Suprapubic skin (tissue), 4 donors: Measurements from ENCODE around the gene DGLUCY. TPM values are rescaled to one million over a fixed set of nuclear protein-coding genes. Genes with fewer than 3 reads are reported as not detected.
"Not testable (repeated sequence)": the region's sequence is repeated elsewhere in the genome, so short reads cannot be mapped to it uniquely, and the experiment has no call there.

Experiments
- DNase-seq, 2 donors: peaks; one replicate each; pipeline ENCODE4 v3.0.0-alpha.2; 2019; ENCODE audit warnings: low spot score in 2 of 2
- H3K27ac ChIP-seq: fragments of 200-600 bp; sonication (generic); one replicate; pipeline ENCODE4 v1.5.1; 2019
- H3K27me3 ChIP-seq: fragments of 200-600 bp; sonication (generic); one replicate; pipeline ENCODE4 v1.5.1; 2019
- H3K36me3 ChIP-seq: fragments of 200-600 bp; sonication (generic); one replicate; pipeline ENCODE4 v1.5.1; 2019
- H3K4me1 ChIP-seq: fragments of 200-600 bp; sonication (generic); one replicate; pipeline ENCODE4 v1.5.1; 2019
- H3K4me3 ChIP-seq: fragments of 200-600 bp; sonication (generic); one replicate; pipeline ENCODE4 v1.5.1; 2019; ENCODE audit warnings: mild to moderate bottlenecking
- H3K9me3 ChIP-seq: fragments of 200-600 bp; sonication (generic); one replicate; pipeline ENCODE4 v1.5.1; 2019
- EP300 ChIP-seq: sonication (generic); formaldehyde crosslinking; IDR thresholded peaks from one replicate; pipeline ENCODE4 v1.6.1; 2017; ENCODE audit warnings: antibody characterized with exemption
- POLR2A ChIP-seq, 2 donors: fragments of 450-650 bp; IDR thresholded peaks; one replicate each; pipeline ENCODE4 v1.6.1; 2017; ENCODE audit warnings: antibody characterized with exemption in 2 of 2, mild to moderate bottlenecking in 2 of 2, moderate library complexity in 2 of 2
- POLR2AphosphoS5 ChIP-seq, 3 donors: sonication (generic); formaldehyde crosslinking; IDR thresholded peaks; one replicate each; pipeline ENCODE4 v1.6.1; 2017; ENCODE audit warnings: antibody characterized with exemption in 3 of 3
- WGBS: methylation state at CpG from one replicate; pipeline ENCODE4 v1.1.5; 2018; 5-methylcytosine and 5-hydroxymethylcytosine counted together
- total RNA-seq, 4 donors: library from RNA; depleted of rRNA; stranded (reverse); fragments of >200 nt; gene quantifications; one replicate each; pipeline ENCODE4 v1.1.0, GENCODE V29; 2016
- TF ChIP-seq, protein P1 (sequence below), 2 donors: fragments of 200-600 bp in 1 of 2; fragments of 450-650 bp in 1 of 2; sonication (generic) in 1 of 2; IDR thresholded peaks; one replicate each; pipeline ENCODE4 v1.5.1; 2016 to 2019; ENCODE audit warnings: antibody characterized with exemption in 2 of 2, mild to moderate bottlenecking in 1 of 2, moderate library complexity in 1 of 2

DGLUCY gene
- total RNA-seq, 4 donors from 2014 or later, result 54.0 to 94.9 (median 69.3) TPM

DNA sequence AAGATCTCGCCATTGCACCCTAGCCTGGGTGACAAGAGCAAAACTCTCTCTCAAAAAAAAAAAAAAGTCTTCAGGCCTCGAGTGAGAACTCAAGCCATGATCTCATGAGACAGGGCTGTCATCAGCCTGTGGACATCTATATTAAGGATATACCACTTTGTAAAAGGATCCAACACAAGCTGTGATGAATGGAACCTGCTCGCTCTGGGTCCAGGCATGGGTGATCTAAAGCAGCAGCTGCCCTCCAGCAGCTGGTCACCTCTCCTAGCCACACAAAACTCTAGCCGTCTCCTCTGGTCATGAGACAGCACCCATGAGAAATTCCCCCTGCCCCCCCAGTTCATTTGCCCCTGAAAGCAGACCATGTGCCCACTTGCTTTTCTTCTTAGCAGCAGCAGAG is 19.1 kb upstream of the DGLUCY start:
- H3K36me3 ChIP-seq, result no peaks in the 10 kb centered on the region
- H3K27ac ChIP-seq, result no peak overlapping the region
- no peaks in the 10 kb centered on the region for H3K9me3 ChIP-seq
- no peaks in the 10 kb centered on the region for H3K4me1 ChIP-seq
- 80% methylated on average over 4 of the region's 4 CpGs for WGBS
- no peaks in the 10 kb centered on the region for H3K27me3 ChIP-seq
- TF ChIP-seq, protein P1, sequence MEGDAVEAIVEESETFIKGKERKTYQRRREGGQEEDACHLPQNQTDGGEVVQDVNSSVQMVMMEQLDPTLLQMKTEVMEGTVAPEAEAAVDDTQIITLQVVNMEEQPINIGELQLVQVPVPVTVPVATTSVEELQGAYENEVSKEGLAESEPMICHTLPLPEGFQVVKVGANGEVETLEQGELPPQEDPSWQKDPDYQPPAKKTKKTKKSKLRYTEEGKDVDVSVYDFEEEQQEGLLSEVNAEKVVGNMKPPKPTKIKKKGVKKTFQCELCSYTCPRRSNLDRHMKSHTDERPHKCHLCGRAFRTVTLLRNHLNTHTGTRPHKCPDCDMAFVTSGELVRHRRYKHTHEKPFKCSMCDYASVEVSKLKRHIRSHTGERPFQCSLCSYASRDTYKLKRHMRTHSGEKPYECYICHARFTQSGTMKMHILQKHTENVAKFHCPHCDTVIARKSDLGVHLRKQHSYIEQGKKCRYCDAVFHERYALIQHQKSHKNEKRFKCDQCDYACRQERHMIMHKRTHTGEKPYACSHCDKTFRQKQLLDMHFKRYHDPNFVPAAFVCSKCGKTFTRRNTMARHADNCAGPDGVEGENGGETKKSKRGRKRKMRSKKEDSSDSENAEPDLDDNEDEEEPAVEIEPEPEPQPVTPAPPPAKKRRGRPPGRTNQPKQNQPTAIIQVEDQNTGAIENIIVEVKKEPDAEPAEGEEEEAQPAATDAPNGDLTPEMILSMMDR (IDR thresholded peaks at IDR 0.05), result no peak
- TF ChIP-seq POLR2AphosphoS5 (IDR thresholded peaks at IDR 0.05), result no peak
- no peak for TF ChIP-seq EP300
- TF ChIP-seq POLR2A (IDR thresholded peaks at IDR 0.05), result no peak
- DNase-seq, result no peak
- no peak overlapping the region for H3K4me3 ChIP-seq

DNA sequence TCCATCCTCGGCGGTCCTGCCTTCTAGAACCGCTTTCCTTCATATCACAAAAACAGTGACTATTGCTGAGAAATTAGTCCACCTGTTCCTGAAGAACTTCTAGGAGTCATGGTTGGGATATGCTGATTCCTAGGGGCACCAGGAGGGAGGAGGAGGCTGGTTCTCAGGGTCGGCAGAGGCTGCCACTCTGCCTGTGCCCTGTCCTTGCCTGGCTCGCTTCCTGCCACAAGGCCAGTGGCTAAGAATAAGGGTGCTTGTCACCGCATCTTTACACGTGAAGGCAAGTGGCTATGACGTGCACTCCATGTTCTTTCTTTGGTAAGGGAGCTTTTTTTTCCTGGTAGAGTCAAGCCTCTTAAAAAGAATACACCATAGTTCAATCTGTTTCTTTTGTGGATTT is 18.7 kb upstream of the DGLUCY start:
- Histone ChIP-seq H3K36me3 (no peaks in the 10 kb centered on the region), H3K4me1 (no peaks in the 10 kb centered on the region), H3K9me3 (no peaks in the 10 kb centered on the region), H3K4me3 (no peak overlapping the region), H3K27ac (no peak overlapping the region), H3K27me3 (no peaks in the 10 kb centered on the region)
- TF ChIP-seq, protein P1 (IDR thresholded peaks at IDR 0.05), result no peak
- TF ChIP-seq POLR2AphosphoS5 (IDR thresholded peaks at IDR 0.05) (no peak), EP300 (no peak), POLR2A (IDR thresholded peaks at IDR 0.05) (no peak)
- no peak for DNase-seq
- 91% methylated on average over 8 of the region's 8 CpGs for WGBS

DNA sequence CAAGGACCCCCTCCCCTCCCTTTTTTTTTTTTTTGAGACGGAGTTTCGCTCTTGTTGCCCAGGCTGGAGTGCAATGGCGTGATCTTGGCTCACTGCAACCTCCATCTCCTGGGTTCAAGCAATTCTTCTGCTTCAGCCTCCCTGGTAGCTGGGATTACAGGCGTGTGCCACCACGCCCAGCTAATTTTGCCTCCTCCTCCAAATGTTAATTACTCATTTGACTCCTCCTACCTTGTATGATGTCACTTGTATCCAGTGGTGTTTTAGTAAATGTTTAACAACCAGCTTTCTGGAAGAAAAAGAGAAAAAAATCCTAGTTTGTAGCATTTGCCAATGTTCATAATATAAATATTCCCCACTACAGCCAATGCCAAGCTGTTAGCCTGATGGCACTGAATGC is 16.2 kb upstream of the DGLUCY start:
- not testable (repeated sequence) for H3K27me3 ChIP-seq, H3K36me3 ChIP-seq, H3K9me3 ChIP-seq, DNase-seq, H3K27ac ChIP-seq, H3K4me3 ChIP-seq, H3K4me1 ChIP-seq
- 89% methylated on average over 5 of the region's 5 CpGs for WGBS

DNA sequence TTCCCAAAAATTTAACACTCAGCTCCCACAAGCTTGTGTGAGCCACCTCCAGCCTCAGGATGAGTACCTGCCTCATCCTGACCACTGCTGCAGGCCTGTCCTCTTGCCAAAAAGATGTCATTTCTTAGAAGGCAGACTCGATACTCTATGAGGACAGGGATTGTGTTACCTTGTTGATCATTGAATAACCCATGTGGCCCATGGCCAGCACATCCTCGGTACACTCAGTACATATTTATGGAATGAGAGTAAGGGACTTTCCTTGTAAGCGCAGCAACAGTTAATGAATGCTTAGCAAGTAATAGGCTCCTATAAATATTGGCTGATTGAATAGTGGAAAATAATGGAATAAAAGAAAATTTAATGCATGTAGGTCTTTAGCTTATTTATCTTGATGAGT is 15.3 kb upstream of the DGLUCY start:
- Histone ChIP-seq H3K27ac (no peak overlapping the region), H3K4me3 (no peak overlapping the region), H3K27me3 (no peaks in the 10 kb centered on the region), H3K36me3 (no peaks in the 10 kb centered on the region), H3K4me1 (no peaks in the 10 kb centered on the region), H3K9me3 (no peaks in the 10 kb centered on the region)
- TF ChIP-seq POLR2AphosphoS5 (IDR thresholded peaks at IDR 0.05) (no peak), EP300 (no peak)
- TF ChIP-seq, protein P1 (IDR thresholded peaks at IDR 0.05), result no peak
- 64% methylated on average over 3 of the region's 3 CpGs for WGBS
- DNase-seq, result no peak

DNA sequence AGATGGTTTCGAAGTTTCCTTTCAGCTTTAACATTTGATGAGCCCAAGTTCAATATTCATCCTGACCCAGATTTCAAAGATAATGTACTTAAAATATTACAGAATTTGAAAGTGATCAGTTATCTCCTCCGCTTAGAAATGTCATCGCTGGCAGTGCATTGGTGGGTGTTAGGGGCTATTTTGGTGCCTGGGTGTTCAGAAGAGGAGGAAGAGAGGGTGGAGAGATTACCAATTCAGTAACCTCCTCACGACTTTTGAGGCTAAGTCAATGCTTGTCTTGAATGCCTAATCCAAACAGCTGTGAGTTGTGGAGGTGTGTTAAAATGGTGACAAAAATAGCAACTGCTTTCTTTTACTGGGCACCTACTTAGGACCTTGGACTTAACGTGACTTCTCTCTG is 13.8 kb upstream of the DGLUCY start:
- 88% methylated on average over 5 of the region's 5 CpGs for WGBS
- Histone ChIP-seq H3K36me3 (no peaks in the 10 kb centered on the region), H3K9me3 (no peaks in the 10 kb centered on the region), H3K4me1 (no peaks in the 10 kb centered on the region), H3K4me3 (no peak overlapping the region), H3K27ac (no peak overlapping the region), H3K27me3 (no peaks in the 10 kb centered on the region)
- DNase-seq, result no peak
- TF ChIP-seq, protein P1 (IDR thresholded peaks at IDR 0.05), result no peak
- TF ChIP-seq EP300 (no peak), POLR2AphosphoS5 (IDR thresholded peaks at IDR 0.05) (no peak)

DNA sequence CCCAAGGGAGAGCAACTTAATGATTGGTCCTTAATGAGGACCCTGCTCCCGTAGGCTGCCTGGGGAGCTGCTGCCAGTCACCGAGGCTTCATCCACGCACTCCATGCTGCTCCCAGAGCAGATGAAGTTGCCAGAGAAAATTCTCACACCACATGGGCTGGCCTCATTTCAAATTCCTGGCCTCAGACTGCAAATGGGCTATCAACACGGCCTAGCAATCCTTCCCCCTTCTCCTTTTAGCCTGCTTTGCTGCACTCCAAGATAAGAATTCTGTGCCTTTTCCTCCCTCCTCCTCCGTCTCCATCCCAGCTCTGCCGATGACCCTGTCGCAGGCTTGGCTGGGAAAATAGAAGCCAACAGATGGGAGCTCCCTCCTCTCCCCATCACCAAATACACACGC is 10.8 kb upstream of the DGLUCY start:
- WGBS, result 71% methylated on average over 8 of the region's 8 CpGs
- H3K27ac ChIP-seq, result no peak overlapping the region
- no peaks in the 10 kb centered on the region for H3K4me1 ChIP-seq
- no peak overlapping the region for H3K4me3 ChIP-seq
- no peaks in the 10 kb centered on the region for H3K27me3 ChIP-seq
- TF ChIP-seq EP300 (no peak), POLR2A (IDR thresholded peaks at IDR 0.05) (no peak), POLR2AphosphoS5 (IDR thresholded peaks at IDR 0.05) (no peak)
- TF ChIP-seq, protein P1 (IDR thresholded peaks at IDR 0.05), result no peak
- H3K36me3 ChIP-seq, result no peaks in the 10 kb centered on the region
- no peak for DNase-seq
- no peaks in the 10 kb centered on the region for H3K9me3 ChIP-seq
